ENCODE results near the gene VSIR.

The VSIR gene

DNA sequence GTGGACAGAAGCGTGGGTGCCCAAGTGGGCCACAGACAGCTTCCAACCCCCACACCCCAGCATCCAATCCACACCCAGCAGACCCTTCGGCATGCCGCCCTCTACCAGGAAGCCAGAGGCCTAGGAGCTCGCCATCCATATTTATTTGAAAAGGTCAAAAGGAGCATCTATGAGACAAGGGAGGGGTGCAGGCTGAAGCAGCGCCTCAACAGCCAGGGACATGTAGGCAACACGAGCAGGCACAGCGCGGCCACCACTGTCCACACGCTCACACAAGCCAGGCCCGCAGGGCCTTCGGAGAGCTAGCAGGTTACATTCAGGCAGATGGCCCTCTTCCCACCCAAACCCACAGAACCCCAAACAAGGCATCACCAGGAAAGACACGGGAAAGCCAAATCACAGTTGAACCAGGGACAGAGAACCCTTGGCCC is 43.1 kb upstream of the VSIR start:
- FAIRE-seq: no peak
- TF ChIP-seq POU2F2 (IDR thresholded peaks at IDR 0.05; ENCODE audit: low read depth, low read length): no peak
- no peak for TF ChIP-seq SPI1 (IDR thresholded peaks at IDR 0.05; ENCODE audit: low read depth, low read length)
- no peak for TF ChIP-seq POLR2AphosphoS5 (IDR thresholded peaks at IDR 0.05; ENCODE audit: low read depth, low read length)
- TF ChIP-seq POLR2A (IDR thresholded peaks at IDR 0.05; ENCODE audit: low read depth, low read length): no peak
- TF ChIP-seq TAF1 (IDR thresholded peaks at IDR 0.05; ENCODE audit: low read depth, low read length): no peak

DNA sequence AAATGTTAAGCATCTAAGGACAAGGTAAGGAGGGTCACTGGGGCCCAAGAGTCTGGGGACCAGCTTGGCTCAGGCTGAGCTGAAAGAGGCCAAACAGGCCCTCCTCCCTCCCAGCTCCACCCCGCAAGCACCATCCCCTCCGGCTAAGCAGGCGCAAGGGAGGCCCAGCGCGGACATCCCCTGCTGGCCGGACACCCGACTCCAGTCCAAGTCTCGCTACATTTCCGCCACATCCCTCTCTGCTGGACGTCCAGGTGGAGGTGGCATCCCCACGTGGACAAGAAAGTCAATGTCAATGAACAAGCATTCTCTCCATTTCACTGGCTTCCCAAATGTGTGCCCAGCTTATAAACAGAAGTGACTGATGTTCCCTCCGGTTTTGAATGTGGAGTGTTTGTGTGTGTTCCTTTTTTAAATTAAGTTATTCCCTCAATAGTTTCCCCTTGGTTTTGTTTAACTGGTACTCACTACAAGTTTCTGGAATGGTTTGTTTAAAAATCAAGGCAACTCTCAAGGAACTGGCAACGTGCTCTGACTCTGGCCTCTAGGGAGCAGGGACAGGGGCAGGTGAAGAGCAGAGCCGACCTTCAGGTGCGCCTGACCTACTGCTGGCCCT is 42.3 kb upstream of the VSIR start:
- no peak for FAIRE-seq
- no peak for TF ChIP-seq POLR2A (IDR thresholded peaks at IDR 0.05; ENCODE audit: low read depth, low read length)
- TF ChIP-seq SPI1 (IDR thresholded peaks at IDR 0.05; ENCODE audit: low read depth, low read length): no peak
- no peak for TF ChIP-seq PAX5 (IDR thresholded peaks at IDR 0.05; ENCODE audit: insufficient read depth, low read length, severe bottlenecking)
- TF ChIP-seq POLR2AphosphoS5 (IDR thresholded peaks at IDR 0.05; ENCODE audit: low read depth, low read length): no peak
- TF ChIP-seq POU2F2 (IDR thresholded peaks at IDR 0.05; ENCODE audit: low read depth, low read length): no peak
- DNase-seq (ENCODE audit: insufficient read length, low spot score): no peak

More for the DNA sequence above, 43.1 kb upstream of the VSIR start:
- DNase-seq (ENCODE audit: insufficient read length, low spot score): no peak

DNA sequence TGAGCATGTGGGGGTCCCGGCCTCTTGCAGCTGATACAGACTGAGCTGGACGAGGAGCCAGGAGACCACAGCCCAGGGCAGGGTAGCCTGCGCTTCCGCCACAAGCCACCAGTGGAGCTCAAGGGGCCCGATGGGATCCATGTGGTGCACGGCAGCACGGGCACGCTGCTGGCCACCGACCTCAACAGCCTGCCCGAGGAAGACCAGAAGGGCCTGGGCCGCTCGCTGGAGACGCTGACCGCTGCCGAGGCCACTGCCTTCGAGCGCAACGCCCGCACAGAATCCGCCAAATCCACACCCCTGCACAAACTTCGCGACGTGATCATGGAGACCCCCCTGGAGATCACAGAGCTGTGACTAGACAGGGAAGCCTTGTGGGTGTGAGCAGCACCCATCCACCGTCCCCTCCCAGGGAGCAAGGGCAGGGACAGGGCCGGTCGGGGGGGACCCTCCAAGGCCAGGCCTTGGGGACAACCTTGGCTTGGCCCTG is 41.6 kb upstream of the VSIR start:
- FAIRE-seq: no peak
- DNase-seq (ENCODE audit: insufficient read length, low spot score): no peak
- no peak for TF ChIP-seq POU2F2 (IDR thresholded peaks at IDR 0.05; ENCODE audit: low read depth, low read length)
- TF ChIP-seq TAF1 (IDR thresholded peaks at IDR 0.05; ENCODE audit: low read depth, low read length): no peak
- no peak for TF ChIP-seq PAX5 (IDR thresholded peaks at IDR 0.05; ENCODE audit: insufficient read depth, low read length, severe bottlenecking)
- TF ChIP-seq POLR2AphosphoS5 (IDR thresholded peaks at IDR 0.05; ENCODE audit: low read depth, low read length): 0 out of 2 replicates have a peak, but pooled peaks have one; percentile 6
- no peak for TF ChIP-seq SPI1 (IDR thresholded peaks at IDR 0.05; ENCODE audit: low read depth, low read length)
- no peak for TF ChIP-seq POLR2A (IDR thresholded peaks at IDR 0.05; ENCODE audit: low read depth, low read length)

DNA sequence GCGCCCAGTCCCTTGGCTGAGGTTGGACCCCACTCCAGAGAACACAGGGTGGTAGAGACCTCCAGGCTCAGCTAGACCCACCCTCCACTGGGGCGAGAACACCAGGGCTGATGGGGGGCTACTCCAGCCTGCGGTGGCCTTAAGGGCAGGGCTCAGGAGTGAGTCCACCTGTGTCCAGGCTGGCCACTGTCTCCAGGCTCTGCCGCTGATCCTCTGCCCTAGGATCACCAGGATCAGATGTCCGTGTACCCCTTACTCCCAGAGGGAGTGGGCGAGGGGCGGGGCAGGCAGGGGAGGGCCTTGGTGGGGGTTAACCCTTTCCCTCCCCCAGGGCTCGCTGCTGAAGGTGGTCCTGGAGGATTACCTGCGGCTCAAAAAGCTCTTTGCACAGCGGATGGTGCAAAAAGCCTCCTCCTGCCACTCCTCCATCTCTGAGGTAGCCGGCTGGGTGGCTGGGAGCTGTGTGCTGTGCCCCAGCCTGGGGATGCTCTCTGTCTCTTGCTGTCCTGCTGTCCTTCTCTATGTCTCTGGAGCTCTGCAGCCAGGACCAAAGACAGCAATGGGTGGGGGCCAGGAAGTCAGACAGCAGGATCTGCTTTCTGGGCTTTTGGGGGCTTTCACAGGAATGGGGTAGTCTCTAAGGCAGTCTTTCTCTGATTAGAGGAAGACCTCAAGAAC is 39.7 kb upstream of the VSIR start:
- DNase-seq (ENCODE audit: insufficient read length, low spot score) (no peak), FAIRE-seq (no peak)

DNA sequence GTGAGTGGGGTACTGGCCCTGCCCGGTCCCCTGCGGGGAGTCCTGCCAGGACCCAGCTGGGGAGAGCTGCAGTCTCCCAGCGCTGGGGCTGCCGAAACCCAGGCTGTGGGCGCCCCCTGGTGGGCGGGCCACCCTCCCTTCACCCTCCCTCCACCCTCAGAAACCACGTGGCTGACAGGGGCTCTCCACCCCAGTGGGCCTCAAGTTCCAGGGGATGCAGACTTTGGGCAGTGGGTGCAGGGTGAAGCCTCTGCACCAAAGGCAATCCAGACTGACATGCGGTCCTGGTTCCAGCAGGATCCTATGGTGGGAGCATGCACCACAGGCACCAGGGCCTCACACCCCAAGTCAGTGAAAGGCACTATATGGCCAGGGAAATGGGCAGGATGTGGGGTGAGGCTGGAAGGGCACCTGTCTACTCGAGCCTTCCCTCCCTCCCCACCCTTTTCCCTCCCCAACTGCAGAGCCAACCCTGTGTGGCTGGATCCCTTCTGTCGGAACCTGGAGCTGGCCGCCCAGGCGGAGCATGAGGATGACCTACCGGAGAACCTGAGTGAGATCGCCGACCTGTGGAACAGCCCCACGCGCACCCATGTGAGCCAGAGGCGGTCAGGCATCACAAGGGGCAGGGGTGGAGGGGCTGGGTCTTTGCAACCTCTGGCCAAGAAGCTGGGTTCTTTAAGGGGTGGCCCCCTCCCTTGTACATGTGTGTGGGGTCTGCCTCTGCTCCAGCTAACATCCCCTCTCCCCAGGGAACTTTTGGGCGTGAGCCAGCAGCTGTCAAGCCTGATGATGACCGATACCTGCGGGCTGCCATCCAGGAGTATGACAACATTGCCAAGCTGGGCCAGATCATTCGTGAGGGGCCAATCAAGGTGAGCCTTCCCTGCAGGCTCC is 38.9 kb upstream of the VSIR start:
- no peak for TF ChIP-seq PAX5 (IDR thresholded peaks at IDR 0.05; ENCODE audit: insufficient read depth, low read length, severe bottlenecking)
- no peak for TF ChIP-seq POLR2A (IDR thresholded peaks at IDR 0.05; ENCODE audit: low read depth, low read length)
- no peak for TF ChIP-seq SPI1 (IDR thresholded peaks at IDR 0.05; ENCODE audit: low read depth, low read length)
- no peak for TF ChIP-seq POLR2AphosphoS5 (IDR thresholded peaks at IDR 0.05; ENCODE audit: low read depth, low read length)
- FAIRE-seq (peak; percentile 91), DNase-seq (ENCODE audit: insufficient read length, low spot score) (peak; percentile 98)

More for the DNA sequence above, 39.7 kb upstream of the VSIR start:
- TF ChIP-seq POU2F2 (IDR thresholded peaks at IDR 0.05; ENCODE audit: low read depth, low read length): no peak
- TF ChIP-seq PAX5 (IDR thresholded peaks at IDR 0.05; ENCODE audit: insufficient read depth, low read length, severe bottlenecking): no peak
- TF ChIP-seq POLR2A (IDR thresholded peaks at IDR 0.05; ENCODE audit: low read depth, low read length): no peak
- no peak for TF ChIP-seq POLR2AphosphoS5 (IDR thresholded peaks at IDR 0.05; ENCODE audit: low read depth, low read length)
- no peak for TF ChIP-seq TAF1 (IDR thresholded peaks at IDR 0.05; ENCODE audit: low read depth, low read length)
- TF ChIP-seq SPI1 (IDR thresholded peaks at IDR 0.05; ENCODE audit: low read depth, low read length): no peak

DNA sequence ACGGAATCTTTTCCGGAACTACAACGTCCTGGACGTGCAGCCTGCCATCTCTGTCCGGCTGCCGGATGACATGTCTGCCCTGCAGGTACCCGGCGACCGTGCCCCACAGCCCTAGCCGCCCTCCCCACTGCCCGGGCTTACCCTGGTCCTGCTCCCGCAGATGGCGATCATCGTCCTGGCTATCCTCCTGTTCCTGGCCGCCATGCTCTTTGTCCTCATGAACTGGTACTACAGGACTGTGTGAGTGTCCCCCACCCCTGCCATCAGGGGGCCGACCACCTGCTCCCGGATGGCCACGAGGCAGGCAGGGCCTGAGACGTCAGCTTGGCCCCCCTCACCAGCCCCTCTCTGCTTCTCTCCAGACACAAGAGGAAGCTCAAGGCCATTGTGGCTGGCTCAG is 38.0 kb upstream of the VSIR start:
- no peak for TF ChIP-seq POLR2A (IDR thresholded peaks at IDR 0.05; ENCODE audit: low read depth, low read length)
- TF ChIP-seq TAF1 (IDR thresholded peaks at IDR 0.05; ENCODE audit: low read depth, low read length): no peak
- no peak for TF ChIP-seq POU2F2 (IDR thresholded peaks at IDR 0.05; ENCODE audit: low read depth, low read length)
- no peak for TF ChIP-seq PAX5 (IDR thresholded peaks at IDR 0.05; ENCODE audit: insufficient read depth, low read length, severe bottlenecking)
- no peak for TF ChIP-seq POLR2AphosphoS5 (IDR thresholded peaks at IDR 0.05; ENCODE audit: low read depth, low read length)
- no peak for TF ChIP-seq SPI1 (IDR thresholded peaks at IDR 0.05; ENCODE audit: low read depth, low read length)
- no peak for DNase-seq (ENCODE audit: insufficient read length, low spot score)
- peak; percentile 9 for FAIRE-seq

DNA sequence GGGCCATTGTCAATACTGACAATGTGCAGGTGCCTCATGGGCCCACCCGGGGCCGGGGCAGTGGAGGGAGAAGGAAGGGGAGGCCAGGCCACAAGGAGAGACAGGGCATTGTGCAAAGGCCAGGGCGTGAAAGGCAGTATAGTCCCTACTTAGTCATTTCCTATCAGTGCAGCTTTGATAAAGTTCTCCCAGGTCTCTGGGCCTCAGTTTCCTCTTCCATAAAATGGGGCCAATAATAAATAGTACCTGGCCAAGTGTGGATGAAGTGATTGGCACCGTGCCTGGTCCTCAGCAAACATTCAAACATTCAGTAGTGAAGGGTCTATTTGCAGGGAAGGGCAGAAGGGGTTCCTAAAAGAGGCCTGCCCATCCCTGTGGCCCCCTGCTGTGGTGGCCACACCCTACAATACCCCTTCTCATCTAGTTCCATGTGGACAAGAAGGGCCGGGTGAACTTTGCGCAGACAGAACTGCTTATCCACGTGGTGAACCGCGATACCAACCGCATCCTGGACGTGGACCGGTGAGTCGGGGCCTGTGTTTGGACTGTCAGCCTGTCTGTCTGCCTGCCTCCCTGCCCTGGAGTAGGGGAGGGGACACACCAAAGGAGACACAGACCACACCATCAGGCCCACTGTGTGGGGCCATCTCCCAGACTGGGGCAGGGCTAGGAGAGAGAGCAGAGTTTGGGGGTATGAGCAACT is 36.9 kb upstream of the VSIR start:
- TF ChIP-seq POLR2AphosphoS5 (IDR thresholded peaks at IDR 0.05; ENCODE audit: low read depth, low read length) (no peak), POLR2A (IDR thresholded peaks at IDR 0.05; ENCODE audit: low read depth, low read length) (no peak), TAF1 (IDR thresholded peaks at IDR 0.05; ENCODE audit: low read depth, low read length) (no peak), SPI1 (IDR thresholded peaks at IDR 0.05; ENCODE audit: low read depth, low read length) (no peak), PAX5 (IDR thresholded peaks at IDR 0.05; ENCODE audit: insufficient read depth, low read length, severe bottlenecking) (no peak), POU2F2 (IDR thresholded peaks at IDR 0.05; ENCODE audit: low read depth, low read length) (no peak)
- FAIRE-seq: no peak
- DNase-seq (ENCODE audit: insufficient read length, low spot score): no peak

DNA sequence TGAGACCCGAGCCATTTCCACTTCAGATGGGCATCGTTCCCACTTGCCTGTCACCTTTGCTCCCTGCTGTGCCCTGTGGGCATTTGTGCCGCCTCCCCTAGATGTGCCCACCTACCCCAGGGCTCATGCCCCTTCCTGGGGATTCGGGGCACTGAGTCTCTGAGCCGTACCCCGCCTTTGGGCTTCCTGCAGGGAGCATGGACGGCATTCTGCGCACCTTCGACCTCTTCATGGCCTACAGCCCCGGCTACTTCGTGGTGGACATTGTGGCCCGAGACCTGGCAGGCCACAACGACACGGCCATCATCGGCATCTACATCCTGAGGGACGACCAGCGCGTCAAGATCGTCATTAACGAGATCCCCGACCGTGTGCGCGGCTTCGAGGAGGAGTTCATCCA is 36.3 kb upstream of the VSIR start:
- no peak for DNase-seq (ENCODE audit: insufficient read length, low spot score)
- FAIRE-seq: no peak
- TF ChIP-seq POU2F2 (IDR thresholded peaks at IDR 0.05; ENCODE audit: low read depth, low read length): no peak
- no peak for TF ChIP-seq POLR2A (IDR thresholded peaks at IDR 0.05; ENCODE audit: low read depth, low read length)
- no peak for TF ChIP-seq PAX5 (IDR thresholded peaks at IDR 0.05; ENCODE audit: insufficient read depth, low read length, severe bottlenecking)
- TF ChIP-seq POLR2AphosphoS5 (IDR thresholded peaks at IDR 0.05; ENCODE audit: low read depth, low read length): no peak
- TF ChIP-seq TAF1 (IDR thresholded peaks at IDR 0.05; ENCODE audit: low read depth, low read length): no peak
- no peak for TF ChIP-seq SPI1 (IDR thresholded peaks at IDR 0.05; ENCODE audit: low read depth, low read length)
